Testis (tissue), 3 donors: ENCODE results near the gene EGFL8. TPM values are rescaled to one million over a fixed set of nuclear protein-coding genes. Genes with fewer than 3 reads are reported as not detected.

Experiments used
- DNase-seq: peaks from one replicate; pipeline ENCODE4 v3.0.0-alpha.2; 2019
- H3K27ac ChIP-seq, 2 donors: fragments of 200-600 bp; sonication (generic); one replicate each; pipeline ENCODE4 v1.5.1; 2019
- H3K27me3 ChIP-seq: fragments of 200-600 bp; sonication (generic); one replicate; pipeline ENCODE4 v1.5.1; 2019
- H3K36me3 ChIP-seq: fragments of 200-600 bp; sonication (generic); one replicate; pipeline ENCODE4 v1.5.1; 2017; ENCODE audit warnings: low read depth; ENCODE audit errors: missing control alignments
- H3K4me1 ChIP-seq: fragments of 200-600 bp; sonication (generic); one replicate; pipeline ENCODE4 v1.5.1; 2019
- H3K4me3 ChIP-seq, 2 donors: fragments of 200-600 bp; sonication (generic); one replicate each; pipeline ENCODE4 v1.5.1; 2017 to 2019
- H3K9me3 ChIP-seq: fragments of 200-600 bp; sonication (generic); one replicate; pipeline ENCODE4 v1.5.1; 2017
- POLR2A ChIP-seq: fragments of 450-650 bp; IDR thresholded peaks from one replicate; pipeline ENCODE4 v1.6.1; 2017; ENCODE audit warnings: antibody characterized with exemption, mild to moderate bottlenecking, moderate library complexity
- WGBS, 2 donors: methylation state at CpG; one replicate each; pipeline ENCODE4 v1.1.5; 2018; 5-methylcytosine and 5-hydroxymethylcytosine counted together
- intact Hi-C: fragments of 100-400 bp; cut with DNase I; formaldehyde crosslinking; loops from one replicate; pipeline ENCODE4 v1.15.1; 2023; ENCODE audit warnings: low total_unique reads
- polyA plus RNA-seq: library from polyadenylated mRNA; stranded (reverse); fragments of 350-450 nt; fragmentation: Illumina TruSeq; extraction: RNeasy Lipid Tissue Mini Kit (QIAGEN cat#74804); gene quantifications from one replicate; pipeline ENCODE4 v1.2.3, GENCODE V29; 2014; ENCODE audit warnings: low read depth, low replicate concordance; ENCODE audit not compliant: insufficient read depth
- total RNA-seq, 2 donors: library from RNA; depleted of rRNA; stranded (reverse); fragments of >200 nt; gene quantifications; one replicate each; pipeline ENCODE4 v1.2.3, GENCODE V29; 2016
- TF ChIP-seq, protein P1 (sequence below), 3 experiments: fragments of 450-650 bp in 2 of 3; fragments of 200-600 bp in 1 of 3; sonication (generic) in 1 of 3; IDR thresholded peaks; one replicate each; pipeline ENCODE4 v1.5.1; 2016 to 2019; ENCODE audit warnings: antibody characterized with exemption in 3 of 3, mild to moderate bottlenecking in 2 of 3, moderate library complexity in 1 of 3

The EGFL8 gene
- total and polyA plus RNA-seq, 3 donors from 2014 or later: 13.9 to 25.7 (median 24.3) TPM

DNA sequence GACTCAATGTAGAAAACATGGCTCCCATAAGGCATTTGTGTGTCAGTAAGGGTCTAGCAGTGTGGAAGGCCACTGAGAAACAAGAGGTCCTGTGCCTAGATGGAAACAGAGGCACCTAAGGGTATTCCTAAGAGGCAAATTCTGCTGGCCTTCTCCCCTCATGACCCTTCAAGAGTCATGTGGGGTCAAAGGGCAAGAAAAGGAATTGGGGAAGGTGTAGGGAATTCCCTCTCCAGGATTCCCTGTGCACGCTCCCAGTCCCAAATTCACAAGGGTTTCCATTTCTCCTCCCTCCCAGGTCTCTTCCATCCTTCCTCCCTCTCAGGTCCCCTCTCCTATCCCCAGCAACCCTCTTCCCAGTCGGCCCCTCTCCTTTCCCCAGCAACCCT lies 10.9 kb downstream of the EGFL8 start:
- Histone ChIP-seq H3K27me3 (no peaks in the 10 kb centered on the region), H3K36me3 (no peaks in the 10 kb centered on the region), H3K4me3 (peak overlapping the region; percentile 87 to 92), H3K27ac (peak overlapping the region; percentile 94 to 99), H3K9me3 (no peaks in the 10 kb centered on the region), H3K4me1 (peaks cover 35% of the 10 kb centered on the region)
- 0 to 8% methylated on average over 2 of the region's 2 CpGs for WGBS, 2 donors
- no peak for DNase-seq
- no peak for TF ChIP-seq POLR2A
- TF ChIP-seq, protein P1, sequence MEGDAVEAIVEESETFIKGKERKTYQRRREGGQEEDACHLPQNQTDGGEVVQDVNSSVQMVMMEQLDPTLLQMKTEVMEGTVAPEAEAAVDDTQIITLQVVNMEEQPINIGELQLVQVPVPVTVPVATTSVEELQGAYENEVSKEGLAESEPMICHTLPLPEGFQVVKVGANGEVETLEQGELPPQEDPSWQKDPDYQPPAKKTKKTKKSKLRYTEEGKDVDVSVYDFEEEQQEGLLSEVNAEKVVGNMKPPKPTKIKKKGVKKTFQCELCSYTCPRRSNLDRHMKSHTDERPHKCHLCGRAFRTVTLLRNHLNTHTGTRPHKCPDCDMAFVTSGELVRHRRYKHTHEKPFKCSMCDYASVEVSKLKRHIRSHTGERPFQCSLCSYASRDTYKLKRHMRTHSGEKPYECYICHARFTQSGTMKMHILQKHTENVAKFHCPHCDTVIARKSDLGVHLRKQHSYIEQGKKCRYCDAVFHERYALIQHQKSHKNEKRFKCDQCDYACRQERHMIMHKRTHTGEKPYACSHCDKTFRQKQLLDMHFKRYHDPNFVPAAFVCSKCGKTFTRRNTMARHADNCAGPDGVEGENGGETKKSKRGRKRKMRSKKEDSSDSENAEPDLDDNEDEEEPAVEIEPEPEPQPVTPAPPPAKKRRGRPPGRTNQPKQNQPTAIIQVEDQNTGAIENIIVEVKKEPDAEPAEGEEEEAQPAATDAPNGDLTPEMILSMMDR (IDR thresholded peaks at IDR 0.05): no peak
- intact Hi-C loops: no loop called here

DNA sequence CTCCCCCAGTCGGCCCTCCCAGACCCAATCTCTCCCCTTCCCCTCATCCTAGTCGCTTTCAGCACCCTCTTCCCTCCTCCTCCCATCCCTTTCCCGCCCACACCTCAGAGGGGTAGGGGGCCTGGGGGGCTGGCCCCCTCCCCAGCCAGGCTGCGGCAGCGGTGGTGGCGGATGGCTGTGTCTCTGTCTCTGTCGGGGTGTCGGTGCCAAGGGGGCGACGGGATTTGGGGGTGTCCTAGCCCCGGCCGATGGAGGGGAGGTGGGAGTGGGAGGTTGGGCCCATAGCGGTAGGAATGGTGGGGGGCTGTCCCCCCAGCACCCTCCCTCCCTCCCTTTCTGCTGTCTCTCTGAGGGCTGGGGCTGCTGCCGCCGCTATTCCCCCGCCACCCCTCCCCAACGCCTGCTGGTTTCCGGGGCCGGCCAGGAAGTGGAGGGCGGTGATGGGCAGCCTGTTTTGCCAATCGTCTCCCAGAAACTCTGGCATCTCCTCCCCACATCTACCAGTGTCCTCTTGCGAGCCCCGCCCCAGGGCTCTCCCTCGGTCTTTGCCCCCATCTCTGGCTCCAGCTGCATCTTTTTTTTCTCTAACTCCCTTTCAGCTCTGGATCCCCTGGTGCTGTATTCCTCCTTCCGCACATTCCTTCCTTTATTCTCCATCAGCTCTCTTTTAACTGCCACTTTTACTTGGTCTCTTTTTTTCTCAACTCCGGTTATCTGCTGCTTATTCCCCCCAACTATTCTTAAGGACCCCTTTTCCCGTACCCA lies 11.5 kb downstream of the EGFL8 start, which contains the start of gene AGPAT1:
Gene AGPAT1 (minus strand): TSS at position 374 of the 765 bp plus-strand sequence. CDS start 4,588 bp downstream, outside the sequence.
- no peaks in the 10 kb centered on the region for H3K9me3 ChIP-seq
- H3K27me3 ChIP-seq: no peaks in the 10 kb centered on the region
- peaks cover 35% of the 10 kb centered on the region for H3K4me1 ChIP-seq
- DNase-seq: peak; percentile 98
- H3K36me3 ChIP-seq: no peaks in the 10 kb centered on the region
- H3K27ac ChIP-seq: peak within 1 kb of the TSS; percentile 94 to 99
- WGBS, 2 donors: 1% methylated on average over 26 to 27 of the region's 27 CpGs
- intact Hi-C loops: no loop called here
- peak within 1 kb of the TSS; percentile 87 to 92 for H3K4me3 ChIP-seq
- TF ChIP-seq, protein P1 (IDR thresholded peaks at IDR 0.05): no peak
- peak; percentile 56 for TF ChIP-seq POLR2A

DNA sequence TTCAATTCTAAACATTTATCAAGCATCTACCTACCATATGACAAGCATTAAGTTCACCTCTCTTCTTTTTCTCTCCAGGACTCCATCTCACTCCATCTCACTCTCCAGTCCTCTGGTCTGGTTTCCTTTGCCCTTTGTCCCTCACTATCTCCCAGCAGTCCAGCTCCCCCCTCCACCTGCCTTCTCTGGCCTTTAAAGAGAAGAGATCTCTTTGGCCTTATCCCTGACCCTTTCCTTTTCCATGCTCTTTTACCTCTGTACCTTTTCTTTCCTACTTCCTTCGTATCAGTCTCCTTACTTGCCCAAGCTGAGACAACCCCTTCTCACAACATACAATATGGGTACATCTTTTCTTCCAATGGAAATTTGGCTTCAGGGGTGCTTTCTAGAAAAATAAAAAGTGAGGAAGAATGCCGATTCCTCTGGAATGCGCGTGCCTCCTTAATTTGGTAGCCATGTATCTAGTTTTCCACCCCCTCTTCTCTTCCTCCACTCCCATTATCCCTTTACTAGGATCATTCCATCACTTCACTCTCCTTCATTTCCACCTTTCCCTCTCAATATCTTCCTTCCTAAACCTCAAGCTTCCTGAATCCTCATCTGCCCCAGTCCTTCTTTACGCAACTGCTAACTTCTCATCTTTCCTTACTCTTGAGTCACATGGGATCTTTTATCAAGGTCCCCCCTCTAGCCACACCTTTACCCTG lies 12.2 kb downstream of the EGFL8 start:
- no peaks in the 10 kb centered on the region for H3K27me3 ChIP-seq
- peak overlapping the region; percentile 87 to 92 for H3K4me3 ChIP-seq
- peak overlapping the region; percentile 94 to 99 for H3K27ac ChIP-seq
- intact Hi-C loops: no loop called here
- no peak for DNase-seq
- no peaks in the 10 kb centered on the region for H3K9me3 ChIP-seq
- no peaks in the 10 kb centered on the region for H3K36me3 ChIP-seq
- 5 to 12% methylated on average over 5 of the region's 5 CpGs for WGBS, 2 donors
- H3K4me1 ChIP-seq: peaks cover 35% of the 10 kb centered on the region
- no peak for TF ChIP-seq POLR2A
- TF ChIP-seq, protein P1 (IDR thresholded peaks at IDR 0.05): no peak

DNA sequence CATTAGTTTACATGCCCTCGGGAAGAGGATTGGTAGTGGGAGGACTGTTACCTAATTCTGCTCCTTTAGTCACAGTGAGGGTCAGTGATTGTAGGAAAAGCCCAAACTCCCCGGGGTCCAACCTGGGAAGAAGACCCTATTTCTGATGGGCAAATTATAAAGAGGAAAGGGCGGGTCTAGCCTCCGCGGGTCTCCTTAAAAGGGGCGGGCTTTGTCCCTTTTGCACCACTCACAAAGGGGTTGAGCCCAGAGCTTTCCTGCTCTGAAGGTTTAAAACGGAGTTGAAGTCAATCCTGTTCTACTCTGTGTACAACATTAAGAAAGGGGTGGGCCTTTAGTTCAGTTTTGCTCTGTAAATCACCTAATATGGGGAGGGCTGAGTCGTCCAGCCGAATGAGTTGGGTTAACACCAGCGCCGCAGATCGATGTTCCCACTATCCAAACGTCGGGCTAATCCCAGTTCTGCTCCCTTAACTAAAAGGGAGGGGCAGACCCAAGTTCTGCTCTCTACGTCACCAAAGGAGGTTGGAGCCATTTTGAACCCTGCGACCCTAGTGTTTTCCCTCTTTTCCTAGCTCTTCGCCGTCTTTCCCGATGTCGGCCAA lies 12.9 kb downstream of the EGFL8 start:
- peak overlapping the region; percentile 94 to 99 for H3K27ac ChIP-seq
- no peaks in the 10 kb centered on the region for H3K9me3 ChIP-seq
- no peaks in the 10 kb centered on the region for H3K27me3 ChIP-seq
- TF ChIP-seq, protein P1 (IDR thresholded peaks at IDR 0.05): no peak
- peak; percentile 58 for TF ChIP-seq POLR2A
- no peaks in the 10 kb centered on the region for H3K36me3 ChIP-seq
- H3K4me1 ChIP-seq: peaks cover 35% of the 10 kb centered on the region
- DNase-seq: no peak
- WGBS, 2 donors: 0 to 1% methylated on average over 20 of the region's 20 CpGs
- intact Hi-C loops: no loop called here
- peak overlapping the region; percentile 53 to 82 for H3K4me3 ChIP-seq
